ENCODE data around the gene FDX1.
"Not testable (repeated sequence)": the region's sequence is repeated elsewhere in the genome, so short reads cannot be mapped to it uniquely, and the experiment has no call there.

FDX1 gene

DNA sequence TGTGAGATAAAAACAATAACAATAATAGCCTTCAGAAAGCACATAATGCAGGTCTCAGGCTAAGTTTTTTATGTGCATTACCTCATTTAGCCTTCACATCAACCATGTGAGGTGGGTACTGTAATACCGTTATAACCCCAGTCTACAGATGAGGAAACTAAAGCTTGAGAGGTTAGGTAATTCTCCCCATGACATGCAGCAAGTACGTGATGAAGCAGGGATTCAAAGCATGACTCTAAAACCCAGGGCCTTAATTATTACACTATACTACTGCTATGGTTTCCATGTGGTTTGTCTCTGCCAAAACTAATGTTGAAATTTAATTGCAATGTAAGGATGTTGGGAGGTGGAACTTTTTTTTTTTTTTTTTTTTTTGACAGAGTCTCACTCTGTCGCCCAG, 37.7 kb upstream of the FDX1 start:
- Histone ChIP-seq H3K27me3 (ENCODE audit: insufficient read depth, low read length) (no peaks in the 10 kb centered on the region), H3K4ac (ENCODE audit: low read depth, low read length) (no peak overlapping the region), H2AK5ac (ENCODE audit: low read length) (no peak overlapping the region), H2AFZ (ENCODE audit: insufficient read depth, low read length, poor library complexity) (no peak overlapping the region), H2BK120ac (ENCODE audit: insufficient read depth, low read length, poor library complexity) (no peak overlapping the region), H3K36me3 (ENCODE audit: control insufficient read depth in 1 of 2, insufficient read depth in 2 of 2, low read length in 2 of 2) (peaks cover 0 to 7% of the 10 kb centered on the region in 2 experiments), H4K8ac (ENCODE audit: low read depth, low read length) (no peak overlapping the region), H3K79me1 (ENCODE audit: low read length) (no peaks in the 10 kb centered on the region), H2BK12ac (ENCODE audit: low read length) (no peak overlapping the region), H3K79me2 (ENCODE audit: control insufficient read depth, insufficient read depth, low read length, poor library complexity) (no peaks in the 10 kb centered on the region), H4K12ac (ENCODE audit: low read depth, low read length) (no peak overlapping the region), H3K9ac (ENCODE audit: low read length) (no peak overlapping the region), H3K9me3 (ENCODE audit: insufficient read depth, low read depth, low read length) (peaks cover 11% of the 10 kb centered on the region), H3K18ac (ENCODE audit: low read length) (no peak overlapping the region), H3K27ac (ENCODE audit: low read depth, low read length) (no peak overlapping the region), H3K4me3 (ENCODE audit: low read depth, low read length) (no peak overlapping the region), H4K91ac (ENCODE audit: low read depth, low read length) (no peak overlapping the region), H3K23ac (ENCODE audit: low read length) (no peak overlapping the region), H2BK5ac (ENCODE audit: low read depth, low read length, poor library complexity) (no peak overlapping the region), H3K4me2 (ENCODE audit: low read length) (no peak overlapping the region), H3K14ac (ENCODE audit: low read length) (no peak overlapping the region), H3K4me1 (ENCODE audit: control insufficient read depth in 1 of 2, insufficient read depth in 2 of 2, low read length in 2 of 2) (no peaks in the 10 kb centered on the region)
- no peak for DNase-seq
- no CpG with 5 or more reads among the region's 3 CpGs for WGBS (ENCODE audit: extremely low coverage, insufficient coverage, insufficient read length)

DNA sequence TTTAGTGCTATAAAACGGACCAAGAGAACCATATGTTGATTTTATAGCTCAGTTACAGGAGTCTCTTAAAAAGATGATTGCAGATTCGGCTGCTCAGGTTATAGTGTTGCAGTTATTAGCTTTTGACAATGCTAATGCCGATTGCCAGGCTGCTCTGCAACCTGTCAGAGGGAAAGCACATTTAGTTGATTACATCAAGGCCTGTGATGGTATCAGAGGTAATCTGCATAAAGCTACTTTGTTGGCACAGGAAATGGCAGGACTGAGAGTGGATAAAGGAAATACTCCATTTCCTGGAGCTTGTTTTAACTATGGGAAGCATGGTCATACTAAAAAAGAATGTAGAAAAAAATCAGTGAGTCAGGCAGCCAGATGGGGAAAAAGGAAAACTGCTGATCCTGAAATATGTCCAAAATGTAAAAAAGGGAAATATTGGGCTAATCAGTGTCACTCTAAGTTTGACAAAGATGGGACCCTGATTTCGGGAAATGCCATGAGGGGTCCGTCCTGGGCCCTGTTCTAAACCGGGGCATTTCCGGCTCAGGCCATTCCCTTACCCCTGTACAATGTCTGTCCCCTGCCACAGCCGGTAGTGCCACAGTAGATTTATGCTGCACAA, 32.0 kb upstream of the FDX1 start:
- not testable (repeated sequence) for H3K4ac ChIP-seq (ENCODE audit: low read depth, low read length); H3K79me1 ChIP-seq (ENCODE audit: low read length); H3K4me2 ChIP-seq (ENCODE audit: low read length); H3K27ac ChIP-seq (ENCODE audit: low read depth, low read length); H2AFZ ChIP-seq (ENCODE audit: insufficient read depth, low read length, poor library complexity); H4K12ac ChIP-seq (ENCODE audit: low read depth, low read length); H3K79me2 ChIP-seq (ENCODE audit: control insufficient read depth, insufficient read depth, low read length, poor library complexity); H4K8ac ChIP-seq (ENCODE audit: low read depth, low read length); H2AK5ac ChIP-seq (ENCODE audit: low read length); H2BK120ac ChIP-seq (ENCODE audit: insufficient read depth, low read length, poor library complexity); H2BK5ac ChIP-seq (ENCODE audit: low read depth, low read length, poor library complexity); H3K18ac ChIP-seq (ENCODE audit: low read length); H3K23ac ChIP-seq (ENCODE audit: low read length); H2BK12ac ChIP-seq (ENCODE audit: low read length); H4K91ac ChIP-seq (ENCODE audit: low read depth, low read length); H3K4me3 ChIP-seq (ENCODE audit: low read depth, low read length); H3K27me3 ChIP-seq (ENCODE audit: insufficient read depth, low read length); H3K14ac ChIP-seq (ENCODE audit: low read length); DNase-seq; H3K9ac ChIP-seq (ENCODE audit: low read length); H3K4me1 ChIP-seq (ENCODE audit: control insufficient read depth in 1 of 2, insufficient read depth in 2 of 2, low read length in 2 of 2); H3K9me3 ChIP-seq (ENCODE audit: insufficient read depth, low read depth, low read length); H3K36me3 ChIP-seq (ENCODE audit: control insufficient read depth in 1 of 2, insufficient read depth in 2 of 2, low read length in 2 of 2)
- no CpG with 5 or more reads among the region's 8 CpGs for WGBS (ENCODE audit: extremely low coverage, insufficient coverage, insufficient read length)

DNA sequence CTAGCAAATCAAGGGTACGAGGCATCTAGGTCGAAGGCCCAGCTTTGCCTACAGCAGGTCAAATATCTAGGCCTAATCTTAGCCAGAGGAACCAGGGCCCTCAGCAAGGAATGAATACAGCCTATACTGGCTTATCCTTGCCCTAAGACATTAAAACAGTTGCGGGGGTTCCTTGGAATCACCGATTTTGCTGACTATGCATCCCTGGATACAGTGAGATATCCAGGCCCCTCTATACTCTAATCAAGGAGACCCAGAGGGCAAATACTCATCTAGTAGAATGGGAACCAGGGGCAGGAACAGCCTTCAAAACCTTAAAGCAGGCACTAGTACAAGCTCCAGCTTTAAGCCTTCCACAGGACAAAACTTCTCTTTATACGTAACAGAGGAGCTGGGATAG, 26.2 kb upstream of the FDX1 start:
- not testable (repeated sequence) for H2BK5ac ChIP-seq (ENCODE audit: low read depth, low read length, poor library complexity); H3K9me3 ChIP-seq (ENCODE audit: insufficient read depth, low read depth, low read length); H3K79me1 ChIP-seq (ENCODE audit: low read length); H4K91ac ChIP-seq (ENCODE audit: low read depth, low read length); H3K23ac ChIP-seq (ENCODE audit: low read length); H3K36me3 ChIP-seq (ENCODE audit: control insufficient read depth in 1 of 2, insufficient read depth in 2 of 2, low read length in 2 of 2); H3K4ac ChIP-seq (ENCODE audit: low read depth, low read length); H3K79me2 ChIP-seq (ENCODE audit: control insufficient read depth, insufficient read depth, low read length, poor library complexity); H2AK5ac ChIP-seq (ENCODE audit: low read length); H3K27me3 ChIP-seq (ENCODE audit: insufficient read depth, low read length); H3K27ac ChIP-seq (ENCODE audit: low read depth, low read length); H3K4me3 ChIP-seq (ENCODE audit: low read depth, low read length); H4K8ac ChIP-seq (ENCODE audit: low read depth, low read length); H2BK120ac ChIP-seq (ENCODE audit: insufficient read depth, low read length, poor library complexity); H3K4me1 ChIP-seq (ENCODE audit: control insufficient read depth in 1 of 2, insufficient read depth in 2 of 2, low read length in 2 of 2); DNase-seq; H3K9ac ChIP-seq (ENCODE audit: low read length); H3K4me2 ChIP-seq (ENCODE audit: low read length); H2AFZ ChIP-seq (ENCODE audit: insufficient read depth, low read length, poor library complexity); H2BK12ac ChIP-seq (ENCODE audit: low read length); H4K12ac ChIP-seq (ENCODE audit: low read depth, low read length); H3K14ac ChIP-seq (ENCODE audit: low read length); H3K18ac ChIP-seq (ENCODE audit: low read length)
- WGBS (ENCODE audit: extremely low coverage, insufficient coverage, insufficient read length), result no CpG with 5 or more reads among the region's 5 CpGs

DNA sequence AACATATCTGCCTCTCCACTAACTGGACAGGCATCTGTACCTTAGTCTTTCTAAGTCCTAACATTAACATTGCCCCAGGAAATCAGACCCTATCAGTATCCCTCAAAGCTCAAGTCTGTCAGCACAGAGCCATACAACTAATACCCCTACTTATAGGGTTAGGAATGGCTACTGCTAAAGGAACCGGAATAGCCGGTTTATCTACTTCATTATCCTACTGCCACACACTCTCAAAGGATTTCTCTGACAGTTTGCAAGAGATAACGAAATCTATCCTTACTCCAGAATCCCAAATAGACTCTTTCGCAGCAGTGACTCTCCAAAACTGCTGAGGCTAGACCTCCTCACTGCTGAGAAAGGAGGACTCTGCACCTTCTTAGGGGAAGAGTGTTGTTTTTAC, 24.1 kb upstream of the FDX1 start:
- H2BK12ac ChIP-seq (ENCODE audit: low read length), result peak overlapping the region; percentile 30
- H3K4me2 ChIP-seq (ENCODE audit: low read length), result peak overlapping the region; percentile 47
- H2AK5ac ChIP-seq (ENCODE audit: low read length); H3K23ac ChIP-seq (ENCODE audit: low read length); H3K27me3 ChIP-seq (ENCODE audit: insufficient read depth, low read length); H3K79me2 ChIP-seq (ENCODE audit: control insufficient read depth, insufficient read depth, low read length, poor library complexity); H4K8ac ChIP-seq (ENCODE audit: low read depth, low read length); H3K4me3 ChIP-seq (ENCODE audit: low read depth, low read length); H2AFZ ChIP-seq (ENCODE audit: insufficient read depth, low read length, poor library complexity); H3K4me1 ChIP-seq (ENCODE audit: control insufficient read depth in 1 of 2, insufficient read depth in 2 of 2, low read length in 2 of 2); H2BK120ac ChIP-seq (ENCODE audit: insufficient read depth, low read length, poor library complexity); H3K14ac ChIP-seq (ENCODE audit: low read length); H3K4ac ChIP-seq (ENCODE audit: low read depth, low read length); H3K79me1 ChIP-seq (ENCODE audit: low read length); H3K18ac ChIP-seq (ENCODE audit: low read length); H4K91ac ChIP-seq (ENCODE audit: low read depth, low read length); H4K12ac ChIP-seq (ENCODE audit: low read depth, low read length); H3K36me3 ChIP-seq (ENCODE audit: control insufficient read depth in 1 of 2, insufficient read depth in 2 of 2, low read length in 2 of 2); H3K9me3 ChIP-seq (ENCODE audit: insufficient read depth, low read depth, low read length); H3K9ac ChIP-seq (ENCODE audit: low read length): not testable (repeated sequence)
- DNase-seq, result peak; percentile 34 to 92
- H2BK5ac ChIP-seq (ENCODE audit: low read depth, low read length, poor library complexity), result peak overlapping the region; percentile 27
- no CpG with 5 or more reads among the region's 4 CpGs for WGBS (ENCODE audit: extremely low coverage, insufficient coverage, insufficient read length)
- H3K27ac ChIP-seq (ENCODE audit: low read depth, low read length), result peak overlapping the region; percentile 63
